Neuron (in vitro differentiated cells): ENCODE measurements around the gene PI16.
A peak's percentile ranks its signal among the peaks of the same experiment; 100 is the strongest.
"Not testable (repeated sequence)": the region's sequence is repeated elsewhere in the genome, so short reads cannot be mapped to it uniquely, and the experiment has no call there.

ENCODE experiments used
- H2AFZ ChIP-seq: one replicate; pipeline ENCODE4 v1.6.1; 2013; ENCODE audit warnings: low read depth, mild to moderate bottlenecking, inconsistent platforms, low read length, moderate library complexity
- H3K27me3 ChIP-seq: one replicate; pipeline ENCODE4 v1.6.1; 2013; ENCODE audit warnings: low read length; ENCODE audit not compliant: insufficient read depth
- H3K36me3 ChIP-seq: one replicate; pipeline ENCODE4 v1.6.1; 2013; ENCODE audit warnings: low read length; ENCODE audit not compliant: insufficient read depth
- H3K4me1 ChIP-seq: one replicate; pipeline ENCODE4 v1.6.1; 2013; ENCODE audit warnings: low read length; ENCODE audit not compliant: insufficient read depth
- H3K4me3 ChIP-seq: 2 replicates; pipeline ENCODE4 v1.5.1; 2013; ENCODE audit warnings: mild to moderate bottlenecking, low read length, moderate library complexity
- H3K9me3 ChIP-seq: one replicate; pipeline ENCODE4 v1.6.1; 2013; ENCODE audit warnings: low read length

PI16 gene

DNA sequence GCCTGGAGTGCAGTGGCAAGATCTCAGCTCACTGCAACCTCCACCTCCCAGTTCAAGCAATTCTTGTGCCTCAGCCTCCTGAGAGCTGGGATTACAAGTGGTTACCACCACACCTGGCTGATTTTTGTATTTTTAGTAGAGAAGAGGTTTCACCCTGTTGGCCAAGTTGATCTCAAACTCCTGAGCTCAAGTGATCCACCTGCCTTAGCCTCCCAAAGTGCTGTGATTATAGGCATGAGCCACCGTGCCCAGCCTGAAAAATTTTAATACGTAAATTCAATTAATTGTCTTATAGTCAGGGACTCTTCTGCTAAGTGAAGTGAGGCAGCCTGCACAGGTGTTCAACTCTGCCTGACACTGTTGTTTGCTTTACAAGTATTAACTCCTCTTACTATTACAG lies 35.9 kb downstream of the PI16 start:
- H3K4me3 ChIP-seq, H3K9me3 ChIP-seq, H3K4me1 ChIP-seq, H3K27me3 ChIP-seq, H2AFZ ChIP-seq, H3K36me3 ChIP-seq: not testable (repeated sequence)

DNA sequence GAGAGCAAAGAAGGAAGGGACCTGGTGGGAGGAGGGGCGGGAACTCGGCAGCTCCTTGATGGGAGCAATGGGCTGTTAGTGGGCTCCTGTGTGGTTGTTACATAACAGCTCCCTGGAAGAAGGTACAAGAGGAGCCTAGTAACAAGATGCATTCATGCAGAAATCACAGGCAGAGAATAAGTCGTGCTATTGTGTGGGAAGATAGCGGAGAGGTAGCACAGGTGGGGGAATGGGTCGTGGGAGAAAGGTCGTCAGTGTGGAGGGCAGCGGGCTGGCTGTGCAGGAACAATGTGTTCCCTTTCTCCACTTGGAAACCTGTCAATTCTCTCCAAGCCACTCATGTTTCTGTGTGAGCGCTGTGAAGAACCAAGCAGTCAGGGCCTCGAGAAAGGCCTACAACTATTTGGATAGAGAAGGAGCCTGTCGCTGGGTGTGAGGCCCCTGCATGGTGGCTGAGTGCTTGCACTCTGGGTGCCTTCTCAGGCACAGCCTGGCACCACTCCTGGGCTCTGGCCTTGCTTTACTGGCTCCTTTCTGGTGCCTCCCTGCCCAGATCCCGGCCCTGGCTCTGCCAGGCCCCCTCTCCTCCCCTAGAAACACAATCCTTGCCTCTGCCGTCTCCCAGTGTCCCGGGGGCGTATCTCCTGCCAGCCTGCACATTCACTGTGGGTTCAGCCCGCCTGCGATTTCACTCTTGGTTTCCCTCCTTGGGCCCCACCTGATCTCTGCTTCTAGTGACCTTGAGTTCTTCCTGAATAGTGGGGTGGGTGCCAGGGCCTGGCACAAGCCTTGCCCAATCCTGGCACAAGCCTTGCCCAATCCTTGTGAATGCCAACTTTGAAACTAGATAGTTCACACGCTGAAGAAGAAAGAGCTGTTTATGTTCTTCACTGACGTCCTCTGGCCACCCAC lies 43.5 kb downstream of the PI16 start:
- Histone ChIP-seq H3K9me3 (peaks cover 4% of the 10 kb centered on the region), H3K4me1 (peaks cover 23% of the 10 kb centered on the region), H3K27me3 (no peaks in the 10 kb centered on the region), H3K36me3 (no peaks in the 10 kb centered on the region), H3K4me3 (no peak overlapping the region), H2AFZ (peak overlapping the region; percentile 37)

DNA sequence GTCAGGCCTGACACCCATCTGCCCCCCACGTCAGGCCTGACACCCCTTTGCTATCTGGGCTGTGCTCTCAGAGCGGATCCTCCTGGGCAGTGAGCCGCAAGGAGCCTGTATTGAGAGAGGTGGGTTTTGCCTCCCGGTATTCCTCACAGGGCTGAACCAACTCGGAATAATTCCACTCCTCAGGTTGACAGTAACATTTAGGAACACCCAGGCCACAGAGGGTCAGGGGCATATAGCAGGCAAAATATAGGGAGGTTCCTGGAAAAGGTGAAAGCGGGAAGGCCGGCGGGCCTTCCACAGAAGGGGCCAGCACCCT lies 44.1 kb downstream of the PI16 start:
- Histone ChIP-seq H3K9me3 (peaks cover 4% of the 10 kb centered on the region), H3K4me3 (no peak overlapping the region), H3K4me1 (peaks cover 23% of the 10 kb centered on the region), H3K36me3 (no peaks in the 10 kb centered on the region), H2AFZ (peak overlapping the region; percentile 37), H3K27me3 (no peaks in the 10 kb centered on the region)

DNA sequence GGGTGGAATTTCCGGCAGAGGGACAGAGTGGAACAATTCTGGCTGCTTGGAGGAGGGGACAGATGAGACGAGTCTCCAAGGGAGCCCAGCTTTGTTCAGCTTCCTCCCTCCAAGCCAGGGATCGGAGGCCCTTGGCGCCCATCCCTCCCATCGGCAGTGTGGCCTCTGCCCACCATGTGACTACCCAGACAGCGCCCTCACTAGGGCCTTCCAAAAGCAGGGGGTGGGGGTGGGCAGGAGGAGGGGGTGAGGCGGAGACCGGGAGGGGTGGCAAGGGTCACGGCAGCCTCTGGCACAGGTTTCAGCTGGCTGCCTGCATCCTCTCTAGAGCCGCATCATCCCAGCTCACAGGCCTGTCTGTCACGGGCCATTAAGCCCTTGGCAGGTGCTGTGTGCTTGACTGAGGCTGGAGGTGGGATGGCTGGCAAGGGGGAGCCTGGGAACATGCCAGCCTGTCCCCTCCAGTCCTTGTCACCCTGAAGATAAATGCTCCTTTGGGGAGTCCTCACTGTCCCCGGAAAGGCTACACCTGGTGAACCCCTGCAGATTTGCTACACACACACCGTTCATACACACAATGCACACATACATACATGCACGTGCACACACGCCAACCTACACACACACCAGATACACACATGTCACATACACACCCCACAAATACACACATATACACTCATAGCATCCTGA lies 44.7 kb downstream of the PI16 start:
- no peaks in the 10 kb centered on the region for H3K36me3 ChIP-seq
- peaks cover 4% of the 10 kb centered on the region for H3K9me3 ChIP-seq
- peak overlapping the region; percentile 37 for H2AFZ ChIP-seq
- H3K4me1 ChIP-seq = peaks cover 23% of the 10 kb centered on the region
- no peaks in the 10 kb centered on the region for H3K27me3 ChIP-seq
- H3K4me3 ChIP-seq = no peak overlapping the region

DNA sequence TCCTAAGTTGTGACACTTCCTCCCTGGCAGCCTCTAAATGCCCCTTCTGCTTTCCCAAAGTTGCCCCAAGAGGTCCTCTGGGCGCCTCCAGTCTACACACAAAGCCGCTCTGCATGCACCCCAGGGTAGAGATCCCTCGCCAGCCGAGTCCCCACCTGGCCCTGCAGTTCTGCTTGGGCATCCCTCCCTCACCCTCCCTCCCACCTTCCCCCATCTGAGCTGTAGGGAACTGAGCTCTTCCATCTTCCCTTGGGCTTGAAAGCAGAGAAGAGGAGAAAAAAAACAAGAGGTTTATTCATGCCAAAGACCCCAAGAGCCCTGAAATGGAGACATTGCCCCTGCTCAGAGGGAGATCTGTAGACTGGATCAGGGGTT lies 45.2 kb downstream of the PI16 start:
- Histone ChIP-seq H3K4me3 (no peak overlapping the region), H3K36me3 (no peaks in the 10 kb centered on the region), H3K27me3 (no peaks in the 10 kb centered on the region), H2AFZ (no peak overlapping the region), H3K4me1 (peaks cover 23% of the 10 kb centered on the region), H3K9me3 (peaks cover 4% of the 10 kb centered on the region)

DNA sequence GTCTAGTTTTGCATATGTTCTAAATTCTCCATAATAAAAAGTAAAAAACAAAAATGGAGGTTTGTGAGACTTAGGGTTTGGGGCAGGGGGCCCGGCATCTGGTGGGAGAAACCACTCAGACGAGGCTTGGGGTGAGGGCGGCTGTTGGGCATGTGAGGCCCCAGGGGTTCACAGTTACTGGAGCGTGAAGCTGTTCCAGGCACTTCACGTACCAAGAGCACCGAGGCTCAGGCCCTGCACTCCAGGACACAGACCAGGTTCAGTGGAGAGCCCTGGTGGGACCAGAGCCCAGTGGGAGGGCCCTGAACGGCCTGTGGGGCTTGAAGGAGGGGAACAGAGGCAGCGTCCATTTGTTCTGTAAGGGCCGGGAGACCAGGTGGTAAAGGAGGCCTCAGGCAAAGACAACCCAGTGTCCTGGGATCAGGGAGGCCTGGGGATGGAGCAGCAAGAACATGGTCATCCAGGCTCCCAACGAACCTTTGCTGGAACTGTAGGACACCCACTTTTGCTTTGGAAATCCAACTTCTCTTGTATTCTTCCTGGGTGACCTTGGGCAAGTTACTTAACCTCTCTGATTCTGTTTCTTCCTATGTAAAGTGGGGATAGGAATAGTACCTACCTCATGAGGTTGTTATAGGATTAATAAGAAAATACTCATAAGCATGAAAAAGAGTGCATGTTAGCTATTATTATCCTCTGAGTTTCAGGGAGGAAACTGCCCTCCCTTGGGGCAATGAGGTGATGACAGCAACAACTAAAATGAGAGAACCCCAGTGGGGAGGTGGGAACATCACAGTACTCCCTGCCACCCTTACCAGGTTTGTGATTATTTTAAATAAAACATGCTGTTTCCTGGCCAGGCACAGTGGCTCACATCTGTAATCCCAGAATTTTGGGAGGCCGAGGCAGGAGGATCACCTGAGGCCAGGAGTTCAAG lies 49.8 kb downstream of the PI16 start:
- no peak overlapping the region for H3K4me3 ChIP-seq
- H3K4me1 ChIP-seq = peaks cover 1% of the 10 kb centered on the region
- peaks cover 3% of the 10 kb centered on the region for H3K27me3 ChIP-seq
- H3K9me3 ChIP-seq = peaks cover 2% of the 10 kb centered on the region
- H2AFZ ChIP-seq = no peak overlapping the region
- H3K36me3 ChIP-seq = no peaks in the 10 kb centered on the region

DNA sequence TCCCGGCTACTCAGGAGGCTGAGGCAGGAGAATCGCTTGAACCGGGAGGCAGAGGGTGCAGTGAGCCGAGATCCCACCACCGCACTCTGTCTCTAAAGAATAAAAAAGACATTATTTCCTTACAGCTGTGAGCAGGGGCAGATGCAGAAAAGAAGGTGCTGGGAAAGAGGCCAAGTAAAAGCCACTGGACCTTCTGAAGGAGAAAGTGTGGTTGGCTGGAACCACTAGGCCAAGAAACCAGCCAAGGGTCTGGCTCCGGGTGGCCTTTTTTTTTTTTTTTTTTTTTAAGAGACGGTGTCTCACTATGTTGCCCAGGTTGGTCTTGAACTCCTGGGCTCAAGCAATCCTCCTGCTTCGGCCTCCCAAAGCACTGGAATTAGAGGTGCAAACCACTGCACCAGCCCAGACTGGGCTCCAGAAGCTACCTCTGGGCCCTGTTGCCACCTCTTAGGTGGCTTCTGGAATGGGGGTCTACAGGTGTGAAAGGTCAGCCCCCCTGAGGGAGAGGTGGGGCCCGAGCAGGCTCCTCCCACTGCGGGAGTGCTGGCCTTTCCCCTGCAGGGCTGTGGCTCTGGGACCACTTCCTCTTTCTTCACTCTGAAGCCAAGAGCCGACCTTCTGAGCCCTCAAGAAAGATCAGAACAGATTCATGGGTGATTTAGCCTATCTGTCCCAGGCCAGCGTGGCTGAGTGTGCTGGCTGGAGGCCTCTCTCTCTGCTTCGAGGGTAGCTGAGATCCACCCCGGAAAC lies 50.7 kb downstream of the PI16 start, which contains the start of gene FGD2:
Gene FGD2 (plus strand): TSS at position 595 of the 750 bp plus-strand sequence. CDS start 163 bp downstream, outside the sequence.
- H3K4me1 ChIP-seq = no peaks in the 10 kb centered on the region
- no peak within 1 kb of the TSS for H3K4me3 ChIP-seq
- H3K9me3 ChIP-seq = peaks cover 2% of the 10 kb centered on the region
- peaks cover 5% of the 10 kb centered on the region for H3K27me3 ChIP-seq
- no peaks in the 10 kb centered on the region for H3K36me3 ChIP-seq
- no peak within 1 kb of the TSS for H2AFZ ChIP-seq

DNA sequence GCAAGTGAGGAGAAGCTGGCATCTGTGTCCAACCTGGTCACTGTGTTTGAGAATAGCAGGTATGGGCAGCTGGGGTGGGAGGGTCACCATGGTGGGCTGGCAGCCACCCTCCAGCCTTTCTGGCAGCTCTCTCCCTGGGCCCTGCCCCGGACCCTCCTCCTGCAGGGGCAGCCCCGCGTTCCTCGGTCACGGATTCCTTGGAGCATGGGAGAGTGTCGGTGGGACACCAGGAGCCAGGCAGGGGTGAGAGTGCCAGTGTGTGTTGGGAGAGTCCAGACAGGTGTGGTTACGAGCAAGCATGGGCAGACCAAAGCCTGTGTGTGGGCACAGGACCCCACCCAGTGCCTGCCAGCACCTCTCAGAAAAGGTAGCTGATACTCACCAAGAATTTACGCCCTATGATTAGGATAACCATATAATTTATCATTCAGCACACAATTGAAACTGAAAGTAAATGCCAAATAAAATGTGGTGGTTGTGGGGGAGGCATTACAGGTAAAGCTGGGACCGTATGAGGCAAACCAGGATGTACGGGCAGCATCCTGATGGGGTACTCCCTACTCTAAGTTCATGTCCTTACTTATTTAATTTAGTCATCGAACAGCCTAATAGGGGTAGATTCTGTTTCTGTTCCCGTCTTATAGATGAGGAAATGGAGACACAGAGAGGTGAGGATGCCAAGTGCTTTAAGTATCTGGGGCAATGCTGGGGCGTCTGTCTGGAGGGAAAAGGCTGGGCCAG lies 51.5 kb downstream of the PI16 start:
- Histone ChIP-seq H3K4me3 (no peak overlapping the region), H3K27me3 (peaks cover 6% of the 10 kb centered on the region), H3K4me1 (no peaks in the 10 kb centered on the region), H2AFZ (no peak overlapping the region), H3K9me3 (peaks cover 2% of the 10 kb centered on the region), H3K36me3 (no peaks in the 10 kb centered on the region)

DNA sequence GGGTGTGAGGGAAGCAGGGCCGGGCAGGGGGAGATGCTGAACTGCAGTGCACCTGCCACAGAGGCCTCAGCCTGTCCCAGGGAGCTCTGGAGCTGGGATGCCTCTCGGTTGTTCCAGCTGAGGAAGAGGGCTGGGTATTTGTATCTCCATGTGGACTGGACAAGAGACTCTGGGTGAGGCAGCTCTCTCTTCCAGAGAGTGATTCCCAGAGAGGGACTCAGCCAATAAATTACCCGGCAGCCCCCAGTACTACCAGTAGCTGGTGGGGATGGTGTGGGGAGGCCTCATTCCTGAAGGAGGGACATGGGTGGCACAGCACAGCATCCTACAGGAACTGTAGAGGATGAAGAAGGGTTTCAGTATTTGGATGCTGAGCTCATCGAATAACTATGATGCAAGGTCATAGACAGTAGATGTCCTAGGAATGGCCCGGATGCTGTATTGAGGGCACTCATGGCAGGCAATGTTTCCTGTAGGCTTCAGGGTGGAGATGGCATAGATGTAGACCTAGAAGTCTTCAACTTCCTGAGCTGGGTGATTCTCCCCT lies 52.3 kb downstream of the PI16 start:
- Histone ChIP-seq H3K4me1 (no peaks in the 10 kb centered on the region), H2AFZ (no peak overlapping the region), H3K27me3 (peaks cover 12% of the 10 kb centered on the region), H3K9me3 (peaks cover 2% of the 10 kb centered on the region), H3K4me3 (no peak overlapping the region), H3K36me3 (no peaks in the 10 kb centered on the region)

DNA sequence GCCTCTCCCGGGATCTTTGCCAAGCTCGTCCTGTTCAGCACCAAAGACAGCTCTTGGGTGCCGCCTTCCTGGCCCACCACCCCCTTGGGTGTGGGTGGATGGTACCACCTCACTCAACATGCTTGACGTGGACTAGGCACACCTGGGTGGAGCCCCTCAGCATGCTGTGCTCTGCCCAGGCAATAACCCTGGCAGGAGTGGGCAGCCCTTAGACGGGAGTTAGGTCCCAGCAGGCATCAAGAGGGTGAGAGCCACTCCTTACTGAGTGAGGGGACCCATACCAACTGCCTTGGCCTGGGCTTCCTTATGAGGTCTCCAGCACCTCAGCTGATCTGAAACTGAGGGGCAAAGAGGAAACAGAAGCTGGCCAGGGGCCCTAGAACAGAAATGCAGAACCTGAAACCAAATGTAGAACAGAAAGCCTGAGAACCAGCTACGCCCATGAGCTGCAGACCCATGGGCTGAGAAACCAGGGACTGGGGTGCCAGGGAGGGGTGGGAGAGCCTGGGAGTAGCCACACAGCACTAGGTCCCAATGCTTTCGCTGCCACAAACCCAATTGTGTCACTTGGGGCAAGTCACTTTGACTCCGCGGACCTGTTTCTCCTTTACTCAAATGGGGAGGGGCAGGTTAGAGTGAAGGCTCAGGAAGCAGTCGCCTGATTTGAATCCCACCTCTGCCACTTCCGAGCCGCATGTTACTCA lies 53.0 kb downstream of the PI16 start:
- Histone ChIP-seq H3K36me3 (no peaks in the 10 kb centered on the region), H3K9me3 (peaks cover 2% of the 10 kb centered on the region), H3K27me3 (peaks cover 14% of the 10 kb centered on the region), H2AFZ (no peak overlapping the region), H3K4me3 (no peak overlapping the region), H3K4me1 (no peaks in the 10 kb centered on the region)
